BE2C (cell line): ENCODE data around the gene GDAP1L1.
"Not testable (repeated sequence)": the region's sequence is repeated elsewhere in the genome, so short reads cannot be mapped to it uniquely, and the experiment has no call there.

ENCODE experiments used
- DNase-seq: peaks from one replicate; pipeline ENCODE4 v3.0.0-alpha.2; 2020
- H3K27me3 ChIP-seq: fragments of 250-450 bp; sonication (Bioruptor Pico); 2 replicates; pipeline ENCODE4 v1.5.1; 2020; ENCODE audit warnings: mild to moderate bottlenecking
- H3K36me3 ChIP-seq: fragments of 250-450 bp; sonication (Bioruptor Pico); 2 replicates; pipeline ENCODE4 v1.5.1; 2020; ENCODE audit warnings: mild to moderate bottlenecking
- H3K4me1 ChIP-seq: fragments of 250-450 bp; sonication (Bioruptor Pico); 2 replicates; pipeline ENCODE4 v1.5.1; 2020
- H3K4me3 ChIP-seq: 2 replicates; pipeline ENCODE4 v1.5.1; 2011; ENCODE audit warnings: low read depth, low read length
- H3K9me3 ChIP-seq: fragments of 250-450 bp; sonication (Bioruptor Pico); 2 replicates; pipeline ENCODE4 v1.5.1; 2020
- CTCF ChIP-seq: IDR thresholded peaks from 2 replicates; pipeline ENCODE4 v1.5.1; 2012; ENCODE audit warnings: mild to moderate bottlenecking, low read depth, low read length

GDAP1L1 gene

GRCh38 chr20:44310664-44311639 lies 63.8 kb downstream of the GDAP1L1 start, which contains the start of gene FITM2:
FITM2 (minus strand) TSS chr20:44311202; CDS start chr20:44311148, 54 bp downstream.
- peak; percentile 91 for TF ChIP-seq CTCF
- no peaks in the 10 kb centered on the region for H3K36me3 ChIP-seq
- H3K4me3 ChIP-seq: peak within 1 kb of the TSS; percentile 98
- H3K9me3 ChIP-seq: no peaks in the 10 kb centered on the region
- H3K4me1 ChIP-seq: no peaks in the 10 kb centered on the region
- H3K27me3 ChIP-seq: no peaks in the 10 kb centered on the region
- peak; percentile 99 for DNase-seq

- Histone ChIP-seq H3K4me3 (no peak overlapping the region), H3K27me3 (peaks cover 5% of the 10 kb centered on the region), H3K9me3 (no peaks in the 10 kb centered on the region), H3K36me3 (no peaks in the 10 kb centered on the region), H3K4me1 (no peaks in the 10 kb centered on the region)
- DNase-seq: no peak
- no peak for TF ChIP-seq CTCF
Observed at GRCh38 chr20:44314870-44315269, 67.8 kb downstream of the GDAP1L1 start.

GRCh38 chr20:44319839-44320422 lies 72.8 kb downstream of the GDAP1L1 start:
- DNase-seq: no peak
- no peak for TF ChIP-seq CTCF
- H3K36me3 ChIP-seq: no peaks in the 10 kb centered on the region

GRCh38 chr20:44324343-44324742 lies 77.2 kb downstream of the GDAP1L1 start:
- TF ChIP-seq CTCF: no peak
- Histone ChIP-seq H3K9me3 (no peaks in the 10 kb centered on the region), H3K4me1 (no peaks in the 10 kb centered on the region), H3K36me3 (no peaks in the 10 kb centered on the region), H3K27me3 (no peaks in the 10 kb centered on the region), H3K4me3 (no peak overlapping the region)
- no peak for DNase-seq

More at GRCh38 chr20:44319839-44320422, 72.8 kb downstream of the GDAP1L1 start:
- H3K27me3 ChIP-seq: peaks cover 5% of the 10 kb centered on the region
- no peaks in the 10 kb centered on the region for H3K9me3 ChIP-seq
- no peaks in the 10 kb centered on the region for H3K4me1 ChIP-seq
- H3K4me3 ChIP-seq: no peak overlapping the region

GRCh38 chr20:44326391-44327159 lies 79.5 kb downstream of the GDAP1L1 start:
- no peak for DNase-seq
- no peaks in the 10 kb centered on the region for H3K36me3 ChIP-seq
- no peaks in the 10 kb centered on the region for H3K9me3 ChIP-seq
- no peaks in the 10 kb centered on the region for H3K27me3 ChIP-seq
- H3K4me3 ChIP-seq: peak overlapping the region; percentile 32
- TF ChIP-seq CTCF: no peak
- no peaks in the 10 kb centered on the region for H3K4me1 ChIP-seq

- H3K36me3 ChIP-seq, DNase-seq, H3K27me3 ChIP-seq, H3K4me3 ChIP-seq, H3K4me1 ChIP-seq, H3K9me3 ChIP-seq: not testable (repeated sequence)
Observed at GRCh38 chr20:44327748-44328147, 80.6 kb downstream of the GDAP1L1 start.
